HG03565 (cell line): Measurements from ENCODE around the gene BCL10.
"Not testable (repeated sequence)": the region's sequence is repeated elsewhere in the genome, so short reads cannot be mapped to it uniquely, and the experiment has no call there.

Experiments
- ATAC-seq: cut with Tn5 transposase; IDR thresholded peaks from one replicate; pipeline ENCODE4 v1.9.1; 2021; ENCODE audit warnings: mild to moderate bottlenecking, moderate library complexity; ENCODE audit not compliant: unreplicated experiment

The BCL10 gene

GRCh38 chr1:85268801-85269585, 7.4 kb downstream of the BCL10 start:
- no peak for ATAC-seq

- ATAC-seq, result no peak
Observed at GRCh38 chr1:85267313-85267712, 9.1 kb downstream of the BCL10 start.

GRCh38 chr1:85264150-85264549, 12.3 kb downstream of the BCL10 start:
- ATAC-seq, result no peak

- no peak for ATAC-seq
Observed at GRCh38 chr1:85262985-85263384, 13.4 kb downstream of the BCL10 start.

DNA sequence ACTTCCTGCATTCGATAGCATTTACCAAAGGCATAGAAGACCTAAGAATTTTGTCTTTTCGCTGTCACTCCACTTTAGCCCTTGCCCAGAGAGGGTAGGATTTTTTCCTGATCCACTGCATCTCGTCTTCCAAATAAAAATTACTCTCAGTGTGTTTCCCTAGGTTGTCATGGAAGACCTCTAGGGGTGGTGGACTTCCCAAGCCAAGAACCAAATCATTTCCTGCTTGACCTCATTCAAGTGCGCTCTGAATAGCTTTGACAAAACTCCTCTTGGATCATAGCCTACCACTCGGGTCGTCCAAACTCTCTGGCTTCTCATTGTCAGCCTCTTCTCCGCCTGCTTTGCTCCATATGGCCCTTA, 16.5 kb downstream of the BCL10 start:
- ATAC-seq, result no peak

DNA sequence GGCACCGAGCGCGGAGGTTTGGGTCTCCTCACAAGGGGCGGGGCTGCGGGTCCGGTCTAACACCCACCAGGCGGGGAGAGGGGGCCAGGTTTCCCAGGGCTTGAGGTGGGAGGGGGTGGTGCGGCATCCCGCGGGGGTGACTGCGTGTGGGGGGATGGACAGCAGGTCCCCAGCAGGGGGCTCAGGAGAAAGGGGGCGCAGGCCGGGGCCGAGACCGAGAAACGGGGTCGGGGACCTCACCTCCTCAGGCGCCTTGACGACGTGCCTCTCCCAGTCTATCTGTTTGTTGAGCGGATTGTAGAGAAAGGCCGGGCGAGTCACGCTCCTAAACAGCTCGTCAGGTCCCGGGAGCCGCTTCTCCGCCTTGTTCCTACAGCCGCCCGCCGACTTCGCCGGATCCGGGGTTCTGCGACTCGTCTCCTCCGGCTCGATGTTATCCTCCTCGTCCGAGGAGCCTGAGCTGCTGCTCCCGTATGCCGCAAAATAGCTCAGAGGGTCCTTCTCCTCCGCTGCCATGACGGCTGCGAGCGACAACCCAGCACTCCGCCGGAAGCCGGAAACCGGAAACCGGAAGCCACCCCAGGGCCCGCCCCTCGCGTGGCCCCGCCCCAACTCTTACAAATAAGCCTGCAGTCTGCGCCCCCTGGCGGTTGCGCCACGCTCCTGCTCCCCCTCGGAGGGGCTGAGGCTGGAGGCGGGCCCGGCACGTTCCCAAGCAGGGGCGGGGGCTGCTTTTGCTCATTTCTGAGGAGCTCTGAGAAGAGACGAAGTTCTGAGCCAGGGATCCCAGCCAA, 17.1 kb downstream of the BCL10 start, which contains the start of gene C1orf52:
TSS of gene C1orf52 (minus strand) at position 545 of the 794 bp plus-strand sequence. CDS start at position 516, 29 bp downstream.
- ATAC-seq, result peak; percentile 98

- ATAC-seq, result no peak
Observed at GRCh38 chr1:85258536-85259117, 17.8 kb downstream of the BCL10 start.

DNA sequence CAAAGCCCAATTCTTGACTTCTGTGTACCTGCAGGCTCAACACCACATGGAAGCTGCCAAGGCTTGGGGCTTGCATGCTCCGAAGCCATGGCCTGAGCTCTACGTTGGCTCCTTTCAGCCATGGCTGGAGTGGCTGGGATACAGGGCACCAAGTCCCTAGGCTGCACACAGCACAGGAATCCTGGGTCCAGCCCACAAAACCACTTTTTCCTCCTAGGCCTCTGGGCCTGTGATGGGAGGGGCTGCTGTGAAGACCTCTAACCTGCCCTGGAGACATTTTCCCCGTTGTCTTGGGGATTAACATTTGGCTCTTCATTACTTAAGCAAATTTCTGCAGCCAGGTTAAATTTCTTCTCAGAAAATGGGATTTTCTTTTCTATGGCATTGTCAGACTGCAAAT, 27.4 kb downstream of the BCL10 start:
- not testable (repeated sequence) for ATAC-seq

DNA sequence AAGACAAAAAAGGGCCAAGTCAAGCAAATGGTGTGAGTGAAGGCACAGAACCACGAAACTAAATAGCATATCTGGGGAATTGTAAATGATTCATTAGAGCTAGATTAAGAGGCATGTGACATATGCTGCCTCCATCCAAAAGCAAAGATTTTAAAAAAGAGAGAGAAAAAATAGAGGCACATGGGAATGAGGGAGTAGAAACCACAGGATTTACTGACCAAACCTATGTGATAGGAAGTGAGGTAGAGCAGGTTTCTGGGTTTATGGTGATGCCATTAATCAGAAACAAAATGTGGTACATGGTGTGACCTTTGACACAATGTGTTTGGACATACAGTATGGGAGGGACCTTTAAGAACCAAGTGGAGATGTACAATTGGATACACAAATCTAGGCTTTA, 30.5 kb downstream of the BCL10 start:
- no peak for ATAC-seq

DNA sequence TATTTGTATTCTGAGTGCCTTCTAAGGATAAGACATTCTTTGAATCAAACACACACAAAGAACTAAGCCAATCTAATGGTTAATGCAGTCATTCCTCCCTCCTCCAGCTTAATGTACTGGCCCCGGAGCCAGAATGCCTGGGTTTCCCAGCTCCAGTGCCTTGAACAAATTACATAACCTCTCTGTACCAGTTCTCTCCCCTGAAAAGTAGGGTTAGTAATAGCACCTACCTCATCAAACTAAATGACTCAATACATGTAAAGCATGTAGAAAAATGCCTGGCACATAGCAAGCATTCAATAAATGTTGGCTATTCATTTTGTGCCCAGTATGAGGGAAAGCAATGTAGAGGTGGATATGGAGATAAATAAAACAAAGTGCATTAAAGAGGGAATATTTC, 31.0 kb downstream of the BCL10 start:
- no peak for ATAC-seq

- no peak for ATAC-seq
Observed at GRCh38 chr1:85244271-85245061, 32.0 kb downstream of the BCL10 start.

DNA sequence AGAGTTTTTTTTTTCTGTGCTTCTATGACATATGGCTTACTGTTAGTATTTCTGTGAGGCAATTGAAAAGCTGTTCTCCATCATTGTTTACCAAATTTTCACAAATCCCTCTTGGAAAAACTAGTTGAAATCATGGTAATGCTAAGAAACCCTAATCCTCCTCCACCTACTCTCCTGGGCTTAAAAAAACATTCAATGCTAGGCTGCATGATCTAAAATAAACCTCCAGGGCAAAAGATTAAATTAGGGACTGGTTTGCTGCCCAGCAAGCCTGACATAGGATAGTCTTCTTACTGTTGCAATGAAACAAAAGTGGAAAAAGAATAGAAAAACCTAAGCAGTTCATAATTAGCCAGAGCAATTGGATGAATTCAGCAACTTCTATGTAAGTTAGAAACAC, 33.1 kb downstream of the BCL10 start:
- no peak for ATAC-seq

- ATAC-seq, result no peak
Observed at GRCh38 chr1:85240643-85241042, 35.8 kb downstream of the BCL10 start.

DNA sequence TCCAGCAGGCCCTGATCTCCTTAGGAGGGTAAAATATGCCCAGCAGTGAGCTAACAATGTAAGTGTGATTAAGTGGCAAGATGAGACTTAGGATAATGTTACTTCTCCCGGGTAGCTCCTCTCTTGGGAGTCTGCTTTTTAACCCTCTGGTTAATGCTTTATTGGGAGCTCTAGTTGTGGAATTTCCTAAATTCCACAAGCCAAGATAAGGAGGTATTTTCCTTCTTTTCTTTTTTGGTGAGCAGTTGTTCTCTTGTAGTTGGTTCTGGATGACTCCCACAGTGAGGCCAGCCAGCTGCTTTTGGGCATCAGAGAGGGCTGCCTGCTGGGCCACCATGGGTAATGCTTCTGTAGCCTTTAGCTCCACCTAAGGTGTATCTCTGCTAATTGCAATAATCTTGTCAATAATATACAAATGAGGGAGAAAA, 36.2 kb downstream of the BCL10 start:
- ATAC-seq, result no peak

- ATAC-seq, result no peak
Observed at GRCh38 chr1:85237613-85238012, 38.8 kb downstream of the BCL10 start.

DNA sequence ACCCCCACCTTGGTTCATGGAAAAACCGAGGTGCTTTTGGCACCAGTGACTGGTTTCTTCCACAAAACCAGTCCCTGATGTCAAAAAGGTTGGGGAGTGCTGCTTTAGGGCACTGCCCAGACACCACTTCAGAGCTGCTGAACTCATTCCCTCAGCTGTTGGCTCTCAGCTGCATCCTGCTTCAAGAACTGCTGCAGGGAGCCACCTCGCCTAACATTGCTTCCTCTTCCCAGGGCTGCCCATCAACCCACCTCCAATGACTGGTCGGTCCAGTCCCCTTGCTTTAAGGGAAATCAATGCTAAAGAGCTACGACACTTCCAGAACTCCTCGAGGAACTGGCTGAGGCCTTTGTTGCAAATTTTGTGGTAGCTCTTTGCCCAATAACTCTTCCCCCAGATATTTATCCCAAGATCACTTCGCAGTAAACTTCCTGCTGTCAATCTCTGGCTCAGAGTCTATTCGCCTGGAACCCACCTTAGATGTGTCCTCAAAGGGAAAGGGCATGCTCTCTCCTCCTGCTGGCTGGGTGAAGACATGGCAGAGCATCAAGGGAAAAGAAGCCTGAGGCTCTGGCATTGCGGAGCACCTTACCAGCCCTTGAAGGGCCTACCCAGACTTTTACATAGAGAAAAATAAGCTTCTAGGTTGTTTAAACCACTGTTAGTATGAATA, 46.0 kb downstream of the BCL10 start:
- ATAC-seq, result no peak

GRCh38 chr1:85229574-85230097, 46.8 kb downstream of the BCL10 start:
- ATAC-seq, result no peak

GRCh38 chr1:85228972-85229371, 47.5 kb downstream of the BCL10 start:
- no peak for ATAC-seq

DNA sequence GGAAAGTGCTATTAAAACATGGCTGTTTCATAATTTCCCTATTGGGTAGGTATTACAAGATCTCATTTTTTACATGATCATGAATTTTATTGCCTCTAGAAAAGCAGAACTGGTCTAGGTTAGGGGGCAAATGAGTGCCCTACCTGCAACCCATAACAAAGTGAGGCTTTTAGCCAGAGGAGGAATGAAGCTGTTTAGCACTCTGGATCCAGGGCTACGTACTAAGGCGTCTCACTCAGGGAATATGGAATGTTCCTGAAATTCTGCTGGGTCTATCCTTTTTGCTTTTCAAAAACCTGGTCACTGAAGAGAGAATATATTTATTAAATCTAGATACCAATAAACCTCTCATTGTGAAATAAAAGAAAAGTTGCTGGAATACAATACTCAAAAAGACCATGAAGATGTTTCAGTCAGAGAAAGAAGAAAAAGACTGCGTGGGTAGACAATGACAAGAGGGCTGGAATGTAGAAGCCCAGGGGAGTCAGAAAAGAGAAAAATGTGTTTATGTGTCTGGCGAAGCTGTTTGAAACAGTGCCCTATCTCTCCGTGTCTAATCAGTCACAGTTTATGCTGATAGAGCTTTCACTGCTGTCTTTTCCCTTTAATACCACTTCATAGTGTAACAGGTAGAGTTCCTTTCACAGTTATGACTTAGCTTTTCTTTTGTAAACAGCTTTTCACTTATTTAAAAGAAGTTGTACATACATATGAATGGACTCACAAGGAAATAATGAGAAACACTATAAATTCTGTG, 50.6 kb downstream of the BCL10 start:
- ATAC-seq, result no peak
